ENCODE results near the gene VPS72. TPM values are rescaled to one million over a fixed set of nuclear protein-coding genes. Genes with fewer than 3 reads are reported as not detected.

The VPS72 gene
- total and polyA plus RNA-seq, 2 of the 13 experiments (the other 11 are each of a cell fraction or from before 2014, with no cell fraction given) = 33.7 to 34.5 TPM

DNA sequence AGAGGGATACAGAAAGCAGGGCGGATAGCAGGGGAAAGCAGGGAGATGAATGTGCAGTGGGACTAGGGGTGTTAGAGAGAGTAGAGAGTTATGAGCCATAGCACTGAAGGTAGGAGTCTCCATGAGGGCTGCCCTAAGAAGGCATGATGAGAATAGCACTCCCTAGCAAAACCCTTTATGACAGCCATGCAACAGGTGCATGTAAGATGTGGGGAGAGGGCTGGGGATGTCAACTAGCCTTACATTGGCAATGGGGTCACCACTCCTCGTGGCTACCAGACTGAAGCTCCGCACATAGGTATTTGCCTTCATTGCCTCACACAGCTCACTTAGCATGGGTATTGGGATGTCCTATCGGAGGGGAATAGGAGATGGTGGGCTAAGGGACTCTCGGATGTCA, 18.8 kb downstream of the VPS72 start:
- H3K27me3 ChIP-seq (ENCODE audit: control insufficient read depth in 1 of 2, insufficient read depth in 2 of 2, low read length in 2 of 2) = no peaks in the 10 kb centered on the region; a peak in 2 of 5 replicates
- no peak overlapping the region for H3K27ac ChIP-seq (ENCODE audit: extremely low read length, insufficient read depth, low read length)
- H3K79me2 ChIP-seq (ENCODE audit: insufficient read depth, low read length) = peaks cover 11% of the 10 kb centered on the region
- peaks cover 14% of the 10 kb centered on the region for H3K4me1 ChIP-seq (ENCODE audit: insufficient read depth, low read length)
- no peaks in the 10 kb centered on the region for H3K9me3 ChIP-seq (ENCODE audit: low read length)
- intact Hi-C loops (cut with micrococcal nuclease; ENCODE audit: unreplicated experiment) (no loop called here), in situ Hi-C loops (cut with HindIII; ENCODE audit: extremely low pct_ligation_motif_present, low pct_unique_long_range_greater_than_20kb) (no loop called here)
- no TSS peak for BruUV-seq (replicated peaks)
- whole genome bisulfite sequencing (ENCODE audit: low lambda C conversion rate) = 95% methylated on average over 5 of the region's 5 CpGs
- POLR2A ChIA-PET = interaction anchor here (2.1 kb wide), 1 partner anchor 18 kb away, joined by 6 read pairs; the partner anchor contains the start of gene VPS72
- FAIRE-seq (no peak), DNase-seq (ENCODE audit: low spot score) (no peak), ATAC-seq (no peak)
- TF ChIP-seq ZFP36 (IDR thresholded peaks at IDR 0.05; ENCODE audit: borderline replicate concordance, low read depth, low read length, partially characterized antibody) = no peak
- TF ChIP-seq, protein P1, sequence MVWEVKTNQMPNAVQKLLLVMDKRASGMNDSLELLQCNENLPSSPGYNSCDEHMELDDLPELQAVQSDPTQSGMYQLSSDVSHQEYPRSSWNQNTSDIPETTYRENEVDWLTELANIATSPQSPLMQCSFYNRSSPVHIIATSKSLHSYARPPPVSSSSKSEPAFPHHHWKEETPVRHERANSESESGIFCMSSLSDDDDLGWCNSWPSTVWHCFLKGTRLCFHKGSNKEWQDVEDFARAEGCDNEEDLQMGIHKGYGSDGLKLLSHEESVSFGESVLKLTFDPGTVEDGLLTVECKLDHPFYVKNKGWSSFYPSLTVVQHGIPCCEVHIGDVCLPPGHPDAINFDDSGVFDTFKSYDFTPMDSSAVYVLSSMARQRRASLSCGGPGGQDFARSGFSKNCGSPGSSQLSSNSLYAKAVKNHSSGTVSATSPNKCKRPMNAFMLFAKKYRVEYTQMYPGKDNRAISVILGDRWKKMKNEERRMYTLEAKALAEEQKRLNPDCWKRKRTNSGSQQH (CRISPR knock-in tag; IDR thresholded peaks at IDR 0.05; ENCODE audit: low read depth) = no peak
- TF ChIP-seq, protein P2, sequence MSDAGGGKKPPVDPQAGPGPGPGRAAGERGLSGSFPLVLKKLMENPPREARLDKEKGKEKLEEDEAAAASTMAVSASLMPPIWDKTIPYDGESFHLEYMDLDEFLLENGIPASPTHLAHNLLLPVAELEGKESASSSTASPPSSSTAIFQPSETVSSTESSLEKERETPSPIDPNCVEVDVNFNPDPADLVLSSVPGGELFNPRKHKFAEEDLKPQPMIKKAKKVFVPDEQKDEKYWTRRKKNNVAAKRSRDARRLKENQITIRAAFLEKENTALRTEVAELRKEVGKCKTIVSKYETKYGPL (CRISPR knock-in tag; IDR thresholded peaks at IDR 0.05) = no peak
- no peak for TF ChIP-seq DNMT1 (CRISPR knock-in tag; IDR thresholded peaks at IDR 0.05)
- peaks cover 4 to 11% of the 10 kb centered on the region in 2 experiments; a peak in 3 of 5 replicates for H3K36me3 ChIP-seq (replicated peaks in 1 of 2; ENCODE audit: control insufficient read depth in 1 of 2, insufficient read depth in 2 of 2, low read length in 2 of 2)
- H3K4me2 ChIP-seq (ENCODE audit: low read depth, low read length) = no peak overlapping the region
- no peak overlapping the region for H3K9ac ChIP-seq (ENCODE audit: insufficient read depth, low read depth, low read length)
- H3K4me3 ChIP-seq (replicated peaks in 1 of 3; ENCODE audit: insufficient read depth in 1 of 3, low read depth in 2 of 3, low read length in 3 of 3) = no peak overlapping the region
- CTCF ChIA-PET (ENCODE audit: low intra/inter-chr PET ratio, low total read pairs) = no interaction called here
- H4K20me1 ChIP-seq (ENCODE audit: insufficient read depth, low read length) = no peaks in the 10 kb centered on the region
- H2AFZ ChIP-seq (ENCODE audit: low read length) = no peak overlapping the region

DNA sequence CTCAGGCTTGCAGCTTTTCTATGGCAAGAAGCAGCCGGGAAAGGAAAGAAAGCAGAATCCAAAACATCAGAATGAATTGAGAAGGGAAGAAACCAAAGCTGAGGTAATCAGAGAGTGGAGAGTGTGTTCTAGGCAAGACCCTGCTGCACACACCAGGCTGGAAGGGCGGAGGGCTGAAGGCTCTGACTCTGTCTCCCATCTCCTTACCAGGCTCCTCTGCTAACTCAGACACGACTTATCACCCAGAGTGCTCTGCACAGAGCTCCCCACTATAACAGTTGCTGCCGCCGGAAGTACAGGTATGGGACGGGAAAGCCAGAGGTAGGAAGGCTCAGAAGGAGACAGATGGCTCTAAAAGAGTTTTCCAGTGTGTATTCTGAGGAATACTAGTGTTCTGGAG, 22.9 kb downstream of the VPS72 start:
- 92% methylated on average over 6 of the region's 6 CpGs for WGBS (ENCODE audit: low lambda C conversion rate)
- POLR2A ChIA-PET = interaction anchor here (1.0 to 2.8 kb wide), 3 partner anchors 23 to 32 kb away, joined by 4 to 14 read pairs (median 5); partner anchors contain the start of gene VPS72
- peaks cover 0 to 5% of the 10 kb centered on the region in 2 experiments; a peak in 2 of 5 replicates for H3K27me3 ChIP-seq (ENCODE audit: control insufficient read depth in 1 of 2, insufficient read depth in 2 of 2, low read length in 2 of 2)
- no peak for FAIRE-seq
- no peak for ATAC-seq
- H3K4me1 ChIP-seq (ENCODE audit: insufficient read depth, low read length) = peaks cover 25% of the 10 kb centered on the region
- peak overlapping the region; percentile 93; the same call in 1 of the 2 replicates for H3K9ac ChIP-seq (ENCODE audit: insufficient read depth, low read depth, low read length)
- DNase-seq (ENCODE audit: low spot score) = no peak
- CTCF ChIA-PET (ENCODE audit: low intra/inter-chr PET ratio, low total read pairs) = no interaction called here
- H3K9me3 ChIP-seq (ENCODE audit: low read length) = no peaks in the 10 kb centered on the region
- H3K27ac ChIP-seq (ENCODE audit: extremely low read length, insufficient read depth, low read length) = no peak overlapping the region
- no peak overlapping the region for H2AFZ ChIP-seq (ENCODE audit: low read length)
- BruUV-seq (replicated peaks) = no TSS peak
- H3K4me2 ChIP-seq (ENCODE audit: low read depth, low read length) = peak overlapping the region; percentile 83
- TF ChIP-seq NR2F1 (CRISPR knock-in tag; IDR thresholded peaks at IDR 0.05) (no peak), KDM3A (CRISPR knock-in tag; IDR thresholded peaks at IDR 0.05; ENCODE audit: low read depth) (no peak), SNAI1 (CRISPR knock-in tag; IDR thresholded peaks at IDR 0.05; ENCODE audit: borderline replicate concordance) (no peak), SOX6 (IDR thresholded peaks at IDR 0.05) (no peak), SOX6 (CRISPR knock-in tag; IDR thresholded peaks at IDR 0.05) (no peak), ZNF317 (CRISPR knock-in tag; IDR thresholded peaks at IDR 0.05) (no peak), ZNF329 (CRISPR knock-in tag; IDR thresholded peaks at IDR 0.05; ENCODE audit: low read depth) (no peak), DMAP1 (CRISPR knock-in tag; IDR thresholded peaks at IDR 0.05) (no peak)
- TF ChIP-seq, protein P3, sequence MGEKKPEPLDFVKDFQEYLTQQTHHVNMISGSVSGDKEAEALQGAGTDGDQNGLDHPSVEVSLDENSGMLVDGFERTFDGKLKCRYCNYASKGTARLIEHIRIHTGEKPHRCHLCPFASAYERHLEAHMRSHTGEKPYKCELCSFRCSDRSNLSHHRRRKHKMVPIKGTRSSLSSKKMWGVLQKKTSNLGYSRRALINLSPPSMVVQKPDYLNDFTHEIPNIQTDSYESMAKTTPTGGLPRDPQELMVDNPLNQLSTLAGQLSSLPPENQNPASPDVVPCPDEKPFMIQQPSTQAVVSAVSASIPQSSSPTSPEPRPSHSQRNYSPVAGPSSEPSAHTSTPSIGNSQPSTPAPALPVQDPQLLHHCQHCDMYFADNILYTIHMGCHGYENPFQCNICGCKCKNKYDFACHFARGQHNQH (CRISPR knock-in tag; IDR thresholded peaks at IDR 0.05) = no peak
- TF ChIP-seq, protein P4, sequence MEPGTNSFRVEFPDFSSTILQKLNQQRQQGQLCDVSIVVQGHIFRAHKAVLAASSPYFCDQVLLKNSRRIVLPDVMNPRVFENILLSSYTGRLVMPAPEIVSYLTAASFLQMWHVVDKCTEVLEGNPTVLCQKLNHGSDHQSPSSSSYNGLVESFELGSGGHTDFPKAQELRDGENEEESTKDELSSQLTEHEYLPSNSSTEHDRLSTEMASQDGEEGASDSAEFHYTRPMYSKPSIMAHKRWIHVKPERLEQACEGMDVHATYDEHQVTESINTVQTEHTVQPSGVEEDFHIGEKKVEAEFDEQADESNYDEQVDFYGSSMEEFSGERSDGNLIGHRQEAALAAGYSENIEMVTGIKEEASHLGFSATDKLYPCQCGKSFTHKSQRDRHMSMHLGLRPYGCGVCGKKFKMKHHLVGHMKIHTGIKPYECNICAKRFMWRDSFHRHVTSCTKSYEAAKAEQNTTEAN (CRISPR knock-in tag; conservative IDR thresholded peaks at IDR 0.05) = no peak
- intact Hi-C loops (cut with micrococcal nuclease; ENCODE audit: unreplicated experiment) = no loop called here
- H4K20me1 ChIP-seq (ENCODE audit: insufficient read depth, low read length) = no peaks in the 10 kb centered on the region
- peak overlapping the region; percentile 91 to 94 (median 93); a peak in 5 of 6 replicates for H3K4me3 ChIP-seq (replicated peaks in 1 of 3; ENCODE audit: insufficient read depth in 1 of 3, low read depth in 2 of 3, low read length in 3 of 3)
- peaks cover 17% of the 10 kb centered on the region for H3K79me2 ChIP-seq (ENCODE audit: insufficient read depth, low read length)
- in situ Hi-C loops (cut with HindIII; ENCODE audit: extremely low pct_ligation_motif_present, low pct_unique_long_range_greater_than_20kb) = no loop called here
- H3K36me3 ChIP-seq (replicated peaks in 1 of 2; ENCODE audit: control insufficient read depth in 1 of 2, insufficient read depth in 2 of 2, low read length in 2 of 2) = peaks cover 3 to 5% of the 10 kb centered on the region in 2 experiments; a peak in 3 of 5 replicates

Measured in HepG2 (cell line).